HepG2 (cell line): Measurements from ENCODE around the gene PRSS36. TPM values are rescaled to one million over a fixed set of nuclear protein-coding genes. Genes with fewer than 3 reads are reported as not detected.

Source experiments
- ARNTL ChIP-seq: sonication (generic); formaldehyde crosslinking; IDR thresholded peaks from 2 replicates; pipeline ENCODE4 v1.4.0; 2020; ENCODE audit warnings: mild to moderate bottlenecking, missing genetic modification reagents
- EHMT2 ChIP-seq: fragments of 200-600 bp; sonication (generic); IDR thresholded peaks from 2 replicates; pipeline ENCODE4 v1.7.0; 2017; ENCODE audit warnings: antibody characterized with exemption, low read depth, low read length, borderline replicate concordance
- FOXA1 ChIP-seq, 2 experiments: fragments of 450-650 bp in 1 of 2; sonication (generic) in 1 of 2; formaldehyde crosslinking in 1 of 2; IDR thresholded peaks; 2 replicates each; pipeline versions ENCODE4 v1.4.0 to v1.6.1; 2016 to 2020; ENCODE audit warnings: missing genetic modification reagents in 1 of 2
- GLMP ChIP-seq: sonication (generic); formaldehyde crosslinking; IDR thresholded peaks from 2 replicates; pipeline ENCODE4 v1.9.0; 2021; ENCODE audit warnings: missing genetic modification reagents, mild to moderate bottlenecking, borderline replicate concordance
- MIER3 ChIP-seq: IDR thresholded peaks from 2 replicates; pipeline ENCODE4 v1.6.1; 2016; ENCODE audit warnings: missing compliant biosample characterization, borderline replicate concordance
- MYPOP ChIP-seq: sonication (generic); formaldehyde crosslinking; IDR thresholded peaks from 2 replicates; pipeline ENCODE4 v1.8.1; 2023; ENCODE audit warnings: mild to moderate bottlenecking, moderate library complexity, missing genetic modification reagents
- SRY ChIP-seq: sonication (generic); formaldehyde crosslinking; IDR thresholded peaks from 2 replicates; pipeline ENCODE4 v1.8.0; 2022; ENCODE audit warnings: mild to moderate bottlenecking, missing genetic modification reagents
- STAT5B ChIP-seq: sonication (generic); formaldehyde crosslinking; IDR thresholded peaks from 2 replicates; pipeline ENCODE4 v1.4.0; 2020; ENCODE audit warnings: missing genetic modification reagents
- TFDP2 ChIP-seq: sonication (generic); formaldehyde crosslinking; IDR thresholded peaks from 2 replicates; pipeline ENCODE4 v1.4.0; 2020; ENCODE audit warnings: missing genetic modification reagents
- WIZ ChIP-seq: sonication (generic); formaldehyde crosslinking; IDR thresholded peaks from 2 replicates; pipeline ENCODE4 v1.5.1; 2020; ENCODE audit warnings: mild to moderate bottlenecking, missing genetic modification reagents
- ZFP90 ChIP-seq: sonication (generic); formaldehyde crosslinking; IDR thresholded peaks from 2 replicates; pipeline ENCODE4 v1.8.0; 2022; ENCODE audit warnings: missing genetic modification reagents, mild to moderate bottlenecking, inconsistent platforms, borderline replicate concordance
- ZNF24 ChIP-seq: fragments of 450-650 bp; IDR thresholded peaks from 2 replicates; pipeline ENCODE4 v1.6.1; 2017; ENCODE audit warnings: antibody characterized with exemption, mild to moderate bottlenecking
- ZNF281 ChIP-seq: sonication (generic); formaldehyde crosslinking; IDR thresholded peaks from 2 replicates; pipeline ENCODE4 v1.4.0; 2020; ENCODE audit warnings: missing genetic modification reagents, borderline replicate concordance
- ZNF337 ChIP-seq: sonication (generic); formaldehyde crosslinking; IDR thresholded peaks from 2 replicates; pipeline ENCODE4 v1.5.1; 2020; ENCODE audit warnings: missing genetic modification reagents, low read depth, mild to moderate bottlenecking, borderline replicate concordance
- ZNF574 ChIP-seq: sonication (generic); formaldehyde crosslinking; IDR thresholded peaks from 2 replicates; pipeline ENCODE4 v1.4.0; 2020; ENCODE audit warnings: missing genetic modification reagents
- ZNF598 ChIP-seq: sonication (generic); formaldehyde crosslinking; IDR thresholded peaks from 2 replicates; pipeline ENCODE4 v1.5.1; 2020; ENCODE audit warnings: mild to moderate bottlenecking, missing genetic modification reagents, borderline replicate concordance
- ZNF691 ChIP-seq: sonication (generic); formaldehyde crosslinking; IDR thresholded peaks from 2 replicates; pipeline ENCODE4 v1.4.0; 2020; ENCODE audit warnings: missing genetic modification reagents, low read depth, mild to moderate bottlenecking, borderline replicate concordance
- ZNF720 ChIP-seq: sonication (generic); formaldehyde crosslinking; IDR thresholded peaks from 2 replicates; pipeline ENCODE4 v1.4.0; 2020; ENCODE audit warnings: missing genetic modification reagents
- polyA plus RNA-seq, 8 experiments: library from polyadenylated mRNA; depleted of rRNA in 3 of 8; stranded (reverse) in 7 of 8; unstranded in 1 of 8; fragments of >200 nt; fragmentation: Illumina TruSeq in 4 of 8; extraction: Trizol in 4 of 8; gene quantifications; 2 replicates each; pipeline versions ENCODE4 v1.2.1 to v1.2.3, GENCODE V29; 2011 to 2016; ENCODE audit warnings: low read depth in 4 of 8, missing spikeins in 1 of 8, mixed read lengths in 1 of 8; ENCODE audit not compliant: insufficient read depth in 1 of 8
- total RNA-seq, 5 experiments: library from RNA; depleted of rRNA; stranded (reverse); fragments of >200 nt; fragmentation: Illumina TruSeq; extraction: Trizol; gene quantifications; 2 replicates each; pipeline ENCODE4 v1.2.3, GENCODE V29; 2016; ENCODE audit warnings: low read depth in 1 of 5

The PRSS36 gene
- total and polyA plus RNA-seq, 2 of the 13 experiments (the other 11 are each of a cell fraction or from before 2014, with no cell fraction given) = 1.5 to 2.1 TPM

GRCh38 chr16:31108035-31108793 is 41.7 kb downstream of the PRSS36 start, which contains the start of gene BCKDK (continued):
- TF ChIP-seq ZFP90 (CRISPR knock-in tag) (no peak; the same call in 1 of the 2 replicates), MYPOP (CRISPR knock-in tag) (peak; percentile 37; the same call in 1 of the 2 replicates), EHMT2 (no peak), FOXA1 (IDR thresholded peaks at IDR 0.05) (no peak), FOXA1 (CRISPR knock-in tag; IDR thresholded peaks at IDR 0.05) (no peak), MIER3 (CRISPR knock-in tag) (peak; percentile 73; the same call in 1 of the 2 replicates), WIZ (CRISPR knock-in tag) (no peak), ZNF574 (CRISPR knock-in tag) (peak; percentile 92), ZNF24 (no peak), ZNF598 (CRISPR knock-in tag) (peak; percentile 36; the same call in 1 of the 2 replicates), ZNF337 (CRISPR knock-in tag) (peak; percentile 52; the same call in 1 of the 2 replicates), ZNF691 (CRISPR knock-in tag) (no peak), ZNF720 (CRISPR knock-in tag) (no peak), TFDP2 (CRISPR knock-in tag) (peak; percentile 90), STAT5B (CRISPR knock-in tag) (no peak), SRY (peak; percentile 73), ZNF281 (peak; percentile 45; the same call in 1 of the 2 replicates), GLMP (CRISPR knock-in tag) (no peak), ARNTL (CRISPR knock-in tag) (peak; percentile 75)
